Type B pancreatic cell (in vitro differentiated cells): ENCODE data around the gene CGNL1. TPM values are rescaled to one million over a fixed set of nuclear protein-coding genes. Genes with fewer than 3 reads are reported as not detected.

ENCODE experiments used
- DNase-seq: peaks from one replicate; pipeline ENCODE4 v3.0.0; 2021; ENCODE audit warnings: mixed read lengths; ENCODE audit not compliant: unreplicated experiment; ENCODE audit errors: extremely low spot score
- H3K27ac Mint-ChIP-seq: 2 replicates; pipeline ENCODE4 v1.8.0; 2021; ENCODE audit warnings: mild to moderate bottlenecking, mixed read lengths
- H3K27me3 Mint-ChIP-seq: 2 replicates; pipeline ENCODE4 v1.8.0; 2021; ENCODE audit warnings: mixed read lengths
- H3K36me3 Mint-ChIP-seq: 2 replicates; pipeline ENCODE4 v1.8.0; 2021; ENCODE audit warnings: mixed read lengths
- H3K4me1 Mint-ChIP-seq: one replicate; pipeline ENCODE4 v1.8.0; 2021; ENCODE audit warnings: mixed read lengths; ENCODE audit not compliant: unreplicated experiment
- H3K4me3 Mint-ChIP-seq: 2 replicates; pipeline ENCODE4 v1.8.0; 2021; ENCODE audit warnings: mild to moderate bottlenecking, mixed read lengths
- H3K9me3 Mint-ChIP-seq: 2 replicates; pipeline ENCODE4 v1.8.0; 2021; ENCODE audit warnings: mixed read lengths
- total RNA-seq: library from RNA; stranded (reverse); gene quantifications from 2 replicates; pipeline ENCODE4 v1.2.1, GENCODE V29; 2021; ENCODE audit warnings: low replicate concordance
- TF ChIP-seq, protein P1 (sequence below): fragments of 200-600 bp; sonication (generic); conservative IDR thresholded peaks from 2 replicates; pipeline ENCODE4 v1.5.0; 2021; ENCODE audit warnings: antibody characterized with exemption, mild to moderate bottlenecking

CGNL1 gene
- total RNA-seq, 1 donor from 2014 or later = 11.8 TPM

DNA sequence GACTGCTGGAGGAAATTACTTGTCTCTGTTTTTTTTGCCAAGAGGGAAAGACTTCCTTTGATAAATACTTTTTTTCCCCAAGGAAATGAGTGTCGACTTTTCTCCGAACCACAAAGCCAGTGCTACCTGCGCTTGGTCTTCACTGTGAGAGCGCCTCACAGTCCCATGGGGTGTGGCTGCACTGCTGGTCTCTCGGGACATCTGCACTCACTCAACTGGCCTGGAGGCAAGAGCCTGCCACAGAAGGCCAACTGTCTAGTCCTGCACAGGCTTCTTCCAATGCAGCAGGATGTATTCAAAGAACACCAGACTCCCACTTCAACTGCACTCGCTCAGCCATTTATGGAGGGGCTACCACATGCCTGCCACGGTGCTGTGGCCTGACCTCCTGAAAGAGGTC lies 40.6 kb upstream of the CGNL1 start:
- peaks cover 18% of the 10 kb centered on the region for H3K4me1 Mint-ChIP-seq
- H3K9me3 Mint-ChIP-seq = no peaks in the 10 kb centered on the region
- H3K36me3 Mint-ChIP-seq = no peaks in the 10 kb centered on the region
- H3K27me3 Mint-ChIP-seq = no peaks in the 10 kb centered on the region
- DNase-seq = no peak
- no peak overlapping the region for H3K4me3 Mint-ChIP-seq
- TF ChIP-seq, protein P1, sequence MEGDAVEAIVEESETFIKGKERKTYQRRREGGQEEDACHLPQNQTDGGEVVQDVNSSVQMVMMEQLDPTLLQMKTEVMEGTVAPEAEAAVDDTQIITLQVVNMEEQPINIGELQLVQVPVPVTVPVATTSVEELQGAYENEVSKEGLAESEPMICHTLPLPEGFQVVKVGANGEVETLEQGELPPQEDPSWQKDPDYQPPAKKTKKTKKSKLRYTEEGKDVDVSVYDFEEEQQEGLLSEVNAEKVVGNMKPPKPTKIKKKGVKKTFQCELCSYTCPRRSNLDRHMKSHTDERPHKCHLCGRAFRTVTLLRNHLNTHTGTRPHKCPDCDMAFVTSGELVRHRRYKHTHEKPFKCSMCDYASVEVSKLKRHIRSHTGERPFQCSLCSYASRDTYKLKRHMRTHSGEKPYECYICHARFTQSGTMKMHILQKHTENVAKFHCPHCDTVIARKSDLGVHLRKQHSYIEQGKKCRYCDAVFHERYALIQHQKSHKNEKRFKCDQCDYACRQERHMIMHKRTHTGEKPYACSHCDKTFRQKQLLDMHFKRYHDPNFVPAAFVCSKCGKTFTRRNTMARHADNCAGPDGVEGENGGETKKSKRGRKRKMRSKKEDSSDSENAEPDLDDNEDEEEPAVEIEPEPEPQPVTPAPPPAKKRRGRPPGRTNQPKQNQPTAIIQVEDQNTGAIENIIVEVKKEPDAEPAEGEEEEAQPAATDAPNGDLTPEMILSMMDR = no peak
- H3K27ac Mint-ChIP-seq = no peak overlapping the region

DNA sequence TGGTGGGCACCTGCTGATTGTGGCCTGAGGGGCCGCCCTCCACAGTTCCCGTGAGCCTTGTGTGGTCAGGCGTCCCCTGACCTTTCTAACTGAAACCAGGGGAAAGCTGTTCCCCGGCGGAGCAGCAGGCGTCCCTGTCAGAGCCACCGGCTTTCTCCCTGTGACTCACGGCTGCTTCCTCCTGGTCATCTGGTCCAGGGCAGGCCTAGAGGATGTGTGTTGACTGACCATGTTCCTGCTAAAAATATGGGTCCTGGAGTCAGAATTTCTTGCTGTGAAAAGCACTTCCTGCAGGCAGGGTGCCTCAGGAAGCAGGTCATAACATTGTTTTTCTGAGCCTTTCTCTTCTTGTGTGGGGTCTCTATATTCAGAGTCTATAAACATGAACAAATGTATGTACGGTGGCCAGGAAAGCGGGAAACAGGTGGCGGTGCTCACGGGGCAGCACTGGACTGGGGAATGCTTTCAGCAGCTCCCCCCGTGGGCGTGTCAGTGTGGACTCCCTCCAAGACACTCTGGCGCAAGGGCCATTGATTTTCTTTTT lies 38.4 kb upstream of the CGNL1 start:
- TF ChIP-seq, protein P1 = no peak
- Mint-ChIP-seq H3K9me3 (no peaks in the 10 kb centered on the region), H3K27ac (no peak overlapping the region), H3K4me1 (peaks cover 28% of the 10 kb centered on the region), H3K4me3 (no peak overlapping the region), H3K27me3 (no peaks in the 10 kb centered on the region), H3K36me3 (no peaks in the 10 kb centered on the region)
- DNase-seq = no peak

DNA sequence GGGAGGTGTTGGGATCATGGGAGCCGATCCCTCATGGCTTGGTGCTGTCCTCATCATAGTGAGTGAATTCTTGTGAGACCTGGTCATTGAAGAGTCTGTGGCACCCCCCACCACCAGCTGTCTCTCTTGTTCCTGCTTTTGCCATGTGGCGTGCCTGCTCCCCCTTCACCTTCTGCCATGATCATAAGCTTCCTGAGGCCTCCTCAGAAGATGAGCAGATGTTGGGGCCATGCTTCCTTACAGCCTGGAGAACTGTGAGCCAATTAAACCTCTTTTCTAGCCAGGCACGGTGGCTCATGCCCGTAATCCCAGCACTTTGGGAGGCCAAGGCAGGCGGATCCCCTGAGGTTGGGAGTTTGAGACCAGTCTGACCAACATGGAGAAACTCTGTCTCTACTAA lies 37.0 kb upstream of the CGNL1 start:
- Mint-ChIP-seq H3K4me3 (no peak overlapping the region), H3K27me3 (no peaks in the 10 kb centered on the region), H3K27ac (no peak overlapping the region), H3K36me3 (no peaks in the 10 kb centered on the region), H3K9me3 (no peaks in the 10 kb centered on the region), H3K4me1 (peaks cover 34% of the 10 kb centered on the region)
- no peak for DNase-seq
- TF ChIP-seq, protein P1 = no peak

DNA sequence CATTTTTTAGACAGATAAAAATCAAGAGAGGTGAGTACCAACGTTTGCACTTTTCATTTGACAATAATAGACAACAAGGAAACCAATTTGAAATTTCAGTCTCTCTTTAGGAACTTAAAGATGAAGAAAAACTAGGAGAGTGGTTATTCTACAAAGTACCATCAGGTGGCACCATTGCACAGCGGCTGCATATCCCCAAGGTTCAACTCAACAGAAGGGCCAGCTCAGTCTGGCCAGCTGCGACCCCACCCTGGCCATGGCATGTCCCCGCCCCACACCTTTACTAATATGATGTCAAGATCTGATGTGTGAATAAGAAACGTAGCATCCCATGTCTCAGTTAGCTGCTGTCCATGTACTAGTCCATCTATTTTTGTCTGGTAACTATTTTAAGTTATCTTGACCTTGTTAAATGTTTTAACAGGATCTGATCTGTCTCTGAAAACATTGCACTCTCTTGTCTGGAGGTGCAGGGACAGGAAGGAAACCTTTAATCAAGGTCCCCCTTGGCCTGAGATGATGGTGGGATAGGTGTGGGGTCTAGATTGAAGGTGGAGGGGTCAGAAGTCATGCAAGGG lies 35.5 kb upstream of the CGNL1 start:
- H3K27ac Mint-ChIP-seq = peak overlapping the region; percentile 57
- H3K4me1 Mint-ChIP-seq = peaks cover 24% of the 10 kb centered on the region
- TF ChIP-seq, protein P1 = peak; percentile 96
- H3K9me3 Mint-ChIP-seq = no peaks in the 10 kb centered on the region
- no peaks in the 10 kb centered on the region for H3K27me3 Mint-ChIP-seq
- H3K36me3 Mint-ChIP-seq = no peaks in the 10 kb centered on the region
- H3K4me3 Mint-ChIP-seq = no peak overlapping the region
- DNase-seq = no peak

DNA sequence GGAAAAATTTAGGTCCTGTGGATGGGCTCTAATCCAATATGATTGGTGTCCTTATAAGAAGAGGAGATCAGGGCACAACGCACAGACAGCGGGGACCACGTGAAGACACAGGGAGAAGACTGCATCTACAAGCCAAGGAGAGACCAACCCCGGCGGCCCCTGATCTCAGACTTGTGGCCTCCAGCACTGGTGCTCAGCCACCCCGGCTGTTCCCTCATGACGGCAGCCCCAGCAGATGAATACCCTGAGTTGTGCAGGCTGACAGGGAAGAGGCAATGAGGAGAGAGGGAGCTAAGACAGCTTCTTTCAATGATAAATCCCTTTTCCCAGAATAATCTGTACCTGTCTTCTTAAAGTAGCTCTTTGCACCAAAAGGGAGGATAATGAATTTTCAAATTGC lies 33.3 kb upstream of the CGNL1 start:
- TF ChIP-seq, protein P1 = no peak
- DNase-seq = no peak
- H3K9me3 Mint-ChIP-seq = no peaks in the 10 kb centered on the region
- no peaks in the 10 kb centered on the region for H3K36me3 Mint-ChIP-seq
- H3K4me1 Mint-ChIP-seq = peaks cover 22% of the 10 kb centered on the region
- no peak overlapping the region for H3K27ac Mint-ChIP-seq
- H3K4me3 Mint-ChIP-seq = no peak overlapping the region
- no peaks in the 10 kb centered on the region for H3K27me3 Mint-ChIP-seq
